PFSK-1 (cell line): ENCODE data around the gene DECR2.

ENCODE experiments used
- FOXP2 ChIP-seq: optimal IDR thresholded peaks from 2 replicates; pipeline ENCODE3; 2011; ENCODE audit warnings: borderline replicate concordance, control low read depth, inconsistent platforms; ENCODE audit not compliant: insufficient read depth; ENCODE audit errors: extremely low read length, extremely low read depth
- POLR2AphosphoS5 ChIP-seq: IDR thresholded peaks from 2 replicates; pipeline ENCODE4 v1.6.1; 2012; ENCODE audit warnings: low read depth, mild to moderate bottlenecking, control low read depth, low read length, moderate library complexity
- REST ChIP-seq, 2 experiments: IDR thresholded peaks; 2 replicates each; pipeline versions ENCODE4 v1.6.1 to v1.8.0; 2011 to 2012; ENCODE audit warnings: low read depth in 2 of 2, low read length in 2 of 2, control low read depth in 1 of 2, inconsistent platforms in 1 of 2, mild to moderate bottlenecking in 1 of 2, moderate library complexity in 1 of 2; ENCODE audit not compliant: insufficient read depth in 1 of 2
- SIN3A ChIP-seq: IDR thresholded peaks from 2 replicates; pipeline ENCODE4 v1.6.1; 2012; ENCODE audit warnings: mild to moderate bottlenecking, low read length, moderate library complexity, borderline replicate concordance; ENCODE audit not compliant: insufficient read depth
- TAF1 ChIP-seq: IDR thresholded peaks from 2 replicates; pipeline ENCODE4 v1.6.1; 2012; ENCODE audit warnings: low read length, control low read depth, borderline replicate concordance; ENCODE audit not compliant: insufficient read depth

DECR2 gene

GRCh38 chr16:369275-369865, 32.3 kb upstream of the DECR2 start:
- TF ChIP-seq POLR2AphosphoS5: no peak
- no peak for TF ChIP-seq SIN3A
- no peak for TF ChIP-seq TAF1
- TF ChIP-seq FOXP2: no peak
- TF ChIP-seq REST (IDR thresholded peaks at IDR 0.05; ENCODE audit: insufficient read depth in 1 of 2, low read depth in 2 of 2, low read length in 2 of 2): no peak

- TF ChIP-seq POLR2AphosphoS5 (no peak), FOXP2 (no peak), REST (IDR thresholded peaks at IDR 0.05; ENCODE audit: insufficient read depth in 1 of 2, low read depth in 2 of 2, low read length in 2 of 2) (no peak), SIN3A (no peak), TAF1 (no peak)
Measured at GRCh38 chr16:369866-370436, 31.7 kb upstream of the DECR2 start.

GRCh38 chr16:370443-370842, 31.2 kb upstream of the DECR2 start, which contains the start of gene MRPL28:
MRPL28 (minus strand) TSS chr16:370538; CDS start chr16:370218, 320 bp downstream.
- TF ChIP-seq REST (IDR thresholded peaks at IDR 0.05; ENCODE audit: insufficient read depth in 1 of 2, low read depth in 2 of 2, low read length in 2 of 2): no peak
- peak; percentile 40; the same call in 1 of the 2 replicates for TF ChIP-seq POLR2AphosphoS5
- TF ChIP-seq FOXP2: peak; percentile 30
- TF ChIP-seq SIN3A: 0 out of 2 replicates have a peak, but pooled peaks have one; percentile 38
- 0 out of 2 replicates have a peak, but pooled peaks have one; percentile 23 for TF ChIP-seq TAF1

GRCh38 chr16:370979-371514, 30.6 kb upstream of the DECR2 start:
- TF ChIP-seq FOXP2 (no peak), SIN3A (no peak), TAF1 (no peak), POLR2AphosphoS5 (no peak), REST (IDR thresholded peaks at IDR 0.05; ENCODE audit: insufficient read depth in 1 of 2, low read depth in 2 of 2, low read length in 2 of 2) (no peak)
